ENCODE measurements around the gene LIPJ. TPM values are rescaled to one million over a fixed set of nuclear protein-coding genes. Genes with fewer than 3 reads are reported as not detected.

LIPJ gene
- total RNA-seq, 1 donor from 2014 or later: not detected

DNA sequence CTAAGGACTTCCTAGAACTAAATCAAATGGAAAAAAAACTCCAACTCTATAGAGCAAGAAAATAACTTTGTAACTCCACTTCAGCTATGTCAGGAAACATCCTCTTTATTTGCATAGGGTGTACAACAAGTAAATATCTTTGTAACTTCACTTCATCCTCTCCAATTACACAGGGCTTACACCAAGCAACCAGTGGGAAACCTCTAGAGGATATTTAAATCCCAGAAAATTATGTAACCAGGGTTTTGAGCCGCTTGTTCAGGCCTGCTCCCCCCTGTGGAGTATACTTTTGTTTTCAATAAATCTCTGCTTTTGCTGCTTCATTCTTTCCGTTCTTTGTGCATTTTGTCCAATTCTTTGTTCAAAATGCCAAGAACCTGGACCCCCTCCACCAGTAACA is 22.2 kb downstream of the LIPJ start:
- TF ChIP-seq, protein P1, sequence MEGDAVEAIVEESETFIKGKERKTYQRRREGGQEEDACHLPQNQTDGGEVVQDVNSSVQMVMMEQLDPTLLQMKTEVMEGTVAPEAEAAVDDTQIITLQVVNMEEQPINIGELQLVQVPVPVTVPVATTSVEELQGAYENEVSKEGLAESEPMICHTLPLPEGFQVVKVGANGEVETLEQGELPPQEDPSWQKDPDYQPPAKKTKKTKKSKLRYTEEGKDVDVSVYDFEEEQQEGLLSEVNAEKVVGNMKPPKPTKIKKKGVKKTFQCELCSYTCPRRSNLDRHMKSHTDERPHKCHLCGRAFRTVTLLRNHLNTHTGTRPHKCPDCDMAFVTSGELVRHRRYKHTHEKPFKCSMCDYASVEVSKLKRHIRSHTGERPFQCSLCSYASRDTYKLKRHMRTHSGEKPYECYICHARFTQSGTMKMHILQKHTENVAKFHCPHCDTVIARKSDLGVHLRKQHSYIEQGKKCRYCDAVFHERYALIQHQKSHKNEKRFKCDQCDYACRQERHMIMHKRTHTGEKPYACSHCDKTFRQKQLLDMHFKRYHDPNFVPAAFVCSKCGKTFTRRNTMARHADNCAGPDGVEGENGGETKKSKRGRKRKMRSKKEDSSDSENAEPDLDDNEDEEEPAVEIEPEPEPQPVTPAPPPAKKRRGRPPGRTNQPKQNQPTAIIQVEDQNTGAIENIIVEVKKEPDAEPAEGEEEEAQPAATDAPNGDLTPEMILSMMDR (IDR thresholded peaks at IDR 0.05): no peak
- TF ChIP-seq POLR2A (IDR thresholded peaks at IDR 0.05) (no peak), POLR2AphosphoS5 (IDR thresholded peaks at IDR 0.05; ENCODE audit: insufficient read depth in 1 of 2, low read depth in 1 of 2) (no peak)
- Histone ChIP-seq H3K27me3 (no peaks in the 10 kb centered on the region), H3K4me1 (no peaks in the 10 kb centered on the region), H3K27ac (no peak overlapping the region), H3K4me3 (no peak overlapping the region), H3K36me3 (no peaks in the 10 kb centered on the region), H3K9me3 (no peaks in the 10 kb centered on the region)
- intact Hi-C loops (cut with DNase I): no loop called here
- no peak for DNase-seq (ENCODE audit: extremely low spot score in 2 of 2)

DNA sequence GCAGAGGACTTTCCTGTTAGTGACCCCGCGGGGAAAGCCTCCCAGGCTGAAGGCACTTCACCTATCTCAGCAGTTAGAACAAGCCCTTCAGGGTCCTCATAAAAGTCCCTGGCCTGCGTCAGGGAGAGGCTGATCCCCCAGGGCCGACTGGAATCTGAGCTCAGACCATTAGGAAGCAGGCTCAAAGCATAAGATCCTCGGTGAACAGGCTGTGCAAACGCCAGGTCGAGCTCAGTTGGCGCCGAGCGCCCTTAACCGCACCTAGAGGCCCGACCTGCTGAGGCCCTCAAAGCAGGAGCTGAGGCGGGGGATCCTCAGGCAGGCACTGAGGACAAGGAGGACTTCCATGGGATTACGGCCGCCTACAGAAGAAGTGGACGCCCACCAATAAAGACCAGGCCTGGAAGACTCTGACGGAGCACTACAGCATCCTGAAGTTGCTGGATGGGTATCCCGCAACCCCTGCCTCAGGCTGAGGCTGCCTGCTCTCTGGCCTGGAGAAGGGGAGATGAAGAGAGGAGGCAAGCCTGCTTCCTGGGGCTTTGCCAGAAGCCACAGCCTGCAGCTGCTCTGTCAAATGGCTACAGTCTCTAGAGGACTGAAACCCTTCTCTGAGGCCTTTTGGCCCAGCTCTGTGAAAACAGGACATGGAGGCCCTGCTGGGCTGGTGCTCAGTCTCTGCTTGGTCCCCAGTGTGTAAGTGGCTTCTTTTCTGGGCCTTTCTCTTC is 29.9 kb downstream of the LIPJ start:
- TF ChIP-seq, protein P1 (IDR thresholded peaks at IDR 0.05): no peak
- no peak for TF ChIP-seq POLR2AphosphoS5 (IDR thresholded peaks at IDR 0.05; ENCODE audit: insufficient read depth in 1 of 2, low read depth in 1 of 2)
- intact Hi-C loops (cut with DNase I): no loop called here
- Histone ChIP-seq H3K9me3 (peaks cover 4% of the 10 kb centered on the region), H3K27ac (no peak overlapping the region), H3K36me3 (no peaks in the 10 kb centered on the region), H3K4me3 (no peak overlapping the region), H3K27me3 (no peaks in the 10 kb centered on the region), H3K4me1 (no peaks in the 10 kb centered on the region)
- DNase-seq (ENCODE audit: extremely low spot score in 2 of 2): no peak

DNA sequence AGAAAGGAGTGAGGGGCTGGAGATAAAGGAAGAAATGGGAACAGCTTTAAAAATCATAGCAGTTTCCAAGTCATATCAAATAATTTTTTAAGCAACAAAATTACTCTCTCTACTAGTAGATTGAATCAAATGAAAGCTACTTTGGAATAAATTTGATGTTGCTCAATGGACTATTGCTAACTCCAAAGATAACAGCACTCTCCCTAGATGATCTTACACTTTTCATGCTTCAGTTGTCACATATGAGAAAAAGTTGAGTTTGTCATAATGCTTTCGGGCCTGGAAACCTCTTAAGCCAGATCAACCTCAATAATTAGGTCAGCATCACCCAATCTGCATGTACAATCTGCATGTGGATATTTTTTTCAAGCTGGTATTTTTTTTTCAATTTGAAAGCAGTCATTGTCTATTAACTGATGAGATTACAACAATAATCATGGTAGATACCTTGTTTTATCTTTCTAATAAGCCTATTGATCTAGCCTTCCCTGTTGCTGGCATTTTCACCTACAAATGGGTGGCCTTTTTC is 31.3 kb downstream of the LIPJ start:
- H3K36me3 ChIP-seq: no peaks in the 10 kb centered on the region
- no peak overlapping the region for H3K4me3 ChIP-seq
- intact Hi-C loops (cut with DNase I): no loop called here
- TF ChIP-seq POLR2AphosphoS5 (IDR thresholded peaks at IDR 0.05; ENCODE audit: insufficient read depth in 1 of 2, low read depth in 1 of 2): no peak
- TF ChIP-seq POLR2A (IDR thresholded peaks at IDR 0.05): no peak
- TF ChIP-seq, protein P1 (IDR thresholded peaks at IDR 0.05): no peak
- no peak for DNase-seq (ENCODE audit: extremely low spot score in 2 of 2)
- peaks cover 4% of the 10 kb centered on the region for H3K9me3 ChIP-seq
- H3K4me1 ChIP-seq: no peaks in the 10 kb centered on the region
- H3K27ac ChIP-seq: no peak overlapping the region
- no peaks in the 10 kb centered on the region for H3K27me3 ChIP-seq

DNA sequence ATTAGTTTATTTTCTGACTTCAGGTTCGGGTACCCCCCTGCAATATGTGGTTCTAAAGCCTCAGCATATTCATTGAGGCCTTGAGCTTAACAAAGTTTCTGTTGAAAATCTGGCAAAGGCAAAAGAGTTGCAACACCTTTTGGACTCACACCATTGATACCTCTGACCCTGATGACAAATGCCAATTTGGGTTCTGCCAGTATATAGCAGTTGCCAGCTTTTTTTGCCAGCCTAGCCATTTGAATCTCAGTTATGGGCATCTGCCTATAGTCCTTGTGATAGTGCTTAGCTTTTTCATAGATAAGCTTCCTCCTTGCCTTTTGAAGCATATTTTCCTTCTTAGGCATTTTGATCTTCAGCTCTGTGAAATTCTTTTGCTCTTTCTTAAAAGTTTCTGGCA is 31.9 kb downstream of the LIPJ start:
- Histone ChIP-seq H3K27me3 (no peaks in the 10 kb centered on the region), H3K4me3 (no peak overlapping the region), H3K9me3 (peaks cover 4% of the 10 kb centered on the region), H3K36me3 (no peaks in the 10 kb centered on the region), H3K4me1 (no peaks in the 10 kb centered on the region), H3K27ac (no peak overlapping the region)
- TF ChIP-seq POLR2AphosphoS5 (IDR thresholded peaks at IDR 0.05; ENCODE audit: insufficient read depth in 1 of 2, low read depth in 1 of 2) (no peak), POLR2A (IDR thresholded peaks at IDR 0.05) (no peak)
- TF ChIP-seq, protein P1 (IDR thresholded peaks at IDR 0.05): no peak
- intact Hi-C loops (cut with DNase I): no loop called here
- no peak for DNase-seq (ENCODE audit: extremely low spot score in 2 of 2)

DNA sequence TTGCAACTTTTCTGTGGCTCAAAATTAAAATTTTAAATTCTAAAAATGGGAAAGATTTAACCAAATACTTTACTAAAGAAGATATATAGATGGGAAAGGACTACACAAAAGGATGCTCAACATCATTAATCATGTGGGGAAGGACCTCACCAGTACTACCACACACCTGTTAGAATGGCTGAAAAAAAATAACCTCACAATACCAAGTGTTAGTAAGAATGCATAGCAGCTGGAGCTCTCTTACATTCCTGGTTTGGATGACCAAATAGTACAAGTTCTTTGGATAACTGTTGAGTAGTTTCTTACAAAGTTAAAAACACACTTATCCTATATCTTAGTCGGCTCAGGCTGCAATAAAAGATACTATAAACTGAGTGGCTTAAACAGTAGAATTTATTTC is 33.9 kb downstream of the LIPJ start:
- Histone ChIP-seq H3K9me3 (no peaks in the 10 kb centered on the region), H3K27ac (no peak overlapping the region), H3K36me3 (no peaks in the 10 kb centered on the region), H3K27me3 (no peaks in the 10 kb centered on the region), H3K4me1 (no peaks in the 10 kb centered on the region), H3K4me3 (no peak overlapping the region)
- no peak for DNase-seq (ENCODE audit: extremely low spot score in 2 of 2)
- intact Hi-C loops (cut with DNase I): no loop called here
- TF ChIP-seq POLR2AphosphoS5 (IDR thresholded peaks at IDR 0.05; ENCODE audit: insufficient read depth in 1 of 2, low read depth in 1 of 2) (no peak), POLR2A (IDR thresholded peaks at IDR 0.05) (no peak)
- TF ChIP-seq, protein P1 (IDR thresholded peaks at IDR 0.05): no peak
